HepG2 (cell line): ENCODE measurements around the gene CIAO2B. TPM values are rescaled to one million over a fixed set of nuclear protein-coding genes. Genes with fewer than 3 reads are reported as not detected.

ENCODE experiments used
- ATAC-seq: fragments of 200-7000 bp; cut with Tn5 transposase; 3 replicates; pipeline ENCODE4 v1.9.1; 2020; ENCODE audit warnings: mild to moderate bottlenecking, moderate library complexity
- BruUV-seq: library from RNA; stranded (reverse); fragments of 400-500 nt; replicated peaks from 2 replicates; lab custom pipeline; 2021; lab: Mats Ljungman, UMichigan
- CTCF ChIA-PET: fragments of 300-600 bp; formaldehyde crosslinking; extraction: SDS; loops from one replicate; lab custom pipeline; 2021; ENCODE audit warnings: low total read pairs, inconsistent platforms, low intra/inter-chr PET ratio; lab: Yijun Ruan, JAX
- POLR2A ChIA-PET: fragments of 350-600 bp; sonication (Branson Sonifier 250); formaldehyde crosslinking; loops from one replicate; lab custom pipeline; 2020; ENCODE audit warnings: antibody characterized with exemption, inconsistent platforms; lab: Yijun Ruan, JAX
- DNase-seq: peaks from one replicate; pipeline ENCODE4 v3.0.0-alpha.2; 2015; ENCODE audit warnings: low spot score
- FAIRE-seq: peaks from 3 replicates; lab custom pipeline; 2011; peaks lifted over from hg19 to GRCh38; lab: Jason Lieb, UNC
- H2AFZ ChIP-seq: one replicate; pipeline ENCODE4 v1.6.1; 2011; ENCODE audit warnings: low read length, inconsistent platforms
- H3K27ac ChIP-seq: fragments of 300-600 bp; 3 replicates; pipeline ENCODE4 v1.8.0; 2011; ENCODE audit warnings: mixed run types, mild to moderate bottlenecking, mixed read lengths, low read length, inconsistent platforms; ENCODE audit not compliant: insufficient read depth; ENCODE audit errors: extremely low read length
- H3K27me3 ChIP-seq, 2 experiments: fragments of 200-600 bp in 1 of 2; 2 replicates in 1 of 2; 3 replicates in 1 of 2; pipeline versions ENCODE4 v1.6.0 to v1.8.0; 2011; ENCODE audit warnings: low read length in 2 of 2, mild to moderate bottlenecking in 2 of 2, moderate library complexity in 2 of 2, inconsistent platforms in 1 of 2; ENCODE audit not compliant: insufficient read depth in 2 of 2, control insufficient read depth in 1 of 2
- H3K36me3 ChIP-seq, 2 experiments: fragments of 200-600 bp in 1 of 2; replicated peaks in 1 of 2; 2 replicates in 1 of 2; 3 replicates in 1 of 2; pipeline versions ENCODE4 v1.5.1 to v1.8.0; 2011; ENCODE audit warnings: low read length in 2 of 2, inconsistent platforms in 1 of 2; ENCODE audit not compliant: insufficient read depth in 2 of 2, control insufficient read depth in 1 of 2
- H3K4me1 ChIP-seq: 2 replicates; pipeline ENCODE4 v1.5.1; 2012; ENCODE audit warnings: low read length, inconsistent platforms; ENCODE audit not compliant: insufficient read depth
- H3K4me2 ChIP-seq: 2 replicates; pipeline ENCODE4 v1.6.0; 2011; ENCODE audit warnings: low read depth, low read length, inconsistent platforms
- H3K4me3 ChIP-seq, 3 experiments: fragments of 200-600 bp in 1 of 3; sonication (generic), shearing (Covaris generic) in 1 of 3; replicated peaks in 1 of 3; 2 replicates each; pipeline ENCODE4 v1.5.1; 2011 to 2016; ENCODE audit warnings: low read length in 3 of 3, inconsistent platforms in 2 of 3, low read depth in 2 of 3, mild to moderate bottlenecking in 2 of 3, control low read depth in 1 of 3, mixed read lengths in 1 of 3; ENCODE audit not compliant: insufficient read depth in 1 of 3
- H3K79me2 ChIP-seq: one replicate; pipeline ENCODE4 v1.6.1; 2011; ENCODE audit warnings: low read length, inconsistent platforms; ENCODE audit not compliant: insufficient read depth
- H3K9ac ChIP-seq: 2 replicates; pipeline ENCODE4 v1.6.0; 2011; ENCODE audit warnings: mild to moderate bottlenecking, low read depth, low read length, inconsistent platforms; ENCODE audit not compliant: insufficient read depth
- H3K9me3 ChIP-seq: 2 replicates; pipeline ENCODE4 v1.5.1; 2012; ENCODE audit warnings: mild to moderate bottlenecking, low read length
- H4K20me1 ChIP-seq: 2 replicates; pipeline ENCODE4 v1.6.0; 2011; ENCODE audit warnings: inconsistent platforms, mild to moderate bottlenecking, low read length, moderate library complexity; ENCODE audit not compliant: insufficient read depth
- AGO2 ChIP-seq: fragments of 200-400 bp; formaldehyde crosslinking; optimal IDR thresholded peaks from 2 replicates; pipeline ENCODE3; 2017; ENCODE audit warnings: mild to moderate bottlenecking, low read depth, low read length, moderate library complexity
- FOSL2 ChIP-seq: sonication (generic); formaldehyde crosslinking; IDR thresholded peaks from 2 replicates; pipeline ENCODE4 v1.4.0; 2020; ENCODE audit warnings: missing genetic modification reagents
- FOXM1 ChIP-seq: sonication (generic); formaldehyde crosslinking; IDR thresholded peaks from 2 replicates; pipeline ENCODE4 v1.5.0; 2020; ENCODE audit warnings: missing genetic modification reagents
- NFRKB ChIP-seq: fragments of 450-650 bp; IDR thresholded peaks from 2 replicates; pipeline ENCODE4 v1.6.1; 2017
- RARG ChIP-seq: sonication (generic); formaldehyde crosslinking; IDR thresholded peaks from 2 replicates; pipeline ENCODE4 v1.4.0; 2020; ENCODE audit warnings: low read depth, mild to moderate bottlenecking, missing genetic modification reagents
- SAFB2 ChIP-seq: sonication (generic); formaldehyde crosslinking; IDR thresholded peaks from 2 replicates; pipeline ENCODE4 v1.5.1; 2020; ENCODE audit warnings: missing genetic modification reagents, low read depth, mild to moderate bottlenecking, borderline replicate concordance
- SIN3B ChIP-seq: fragments of 150-350 bp; IDR thresholded peaks from 2 replicates; pipeline ENCODE4 v1.6.1; 2014; ENCODE audit warnings: low read length
- U2AF2 ChIP-seq: fragments of 200-400 bp; formaldehyde crosslinking; IDR thresholded peaks from 2 replicates; pipeline ENCODE4 v1.6.1; 2017; ENCODE audit warnings: low read depth, mild to moderate bottlenecking, low read length
- ZBTB38 ChIP-seq: sonication (generic); formaldehyde crosslinking; IDR thresholded peaks from 2 replicates; pipeline ENCODE4 v1.5.1; 2020; ENCODE audit warnings: mild to moderate bottlenecking, missing genetic modification reagents
- ZFYVE20 ChIP-seq: sonication (generic); formaldehyde crosslinking; IDR thresholded peaks from 2 replicates; pipeline ENCODE4 v1.8.0; 2023; ENCODE audit warnings: low read depth, mild to moderate bottlenecking, moderate library complexity, missing genetic modification reagents, borderline replicate concordance
- ZIK1 ChIP-seq: sonication (generic); formaldehyde crosslinking; IDR thresholded peaks from 2 replicates; pipeline ENCODE4 v1.5.0; 2020; ENCODE audit warnings: mild to moderate bottlenecking, low read depth, missing genetic modification reagents, borderline replicate concordance
- ZMYM3 ChIP-seq: sonication (generic); formaldehyde crosslinking; IDR thresholded peaks from 2 replicates; pipeline ENCODE4 v1.5.1; 2020; ENCODE audit warnings: mild to moderate bottlenecking, missing genetic modification reagents
- ZNF143 ChIP-seq: sonication (generic); formaldehyde crosslinking; IDR thresholded peaks from 2 replicates; pipeline ENCODE4 v1.4.0; 2020; ENCODE audit warnings: missing genetic modification reagents
- ZNF24 ChIP-seq: fragments of 450-650 bp; IDR thresholded peaks from 2 replicates; pipeline ENCODE4 v1.6.1; 2017; ENCODE audit warnings: antibody characterized with exemption, mild to moderate bottlenecking
- ZNF264 ChIP-seq: sonication (generic); formaldehyde crosslinking; IDR thresholded peaks from 2 replicates; pipeline ENCODE4 v1.4.0; 2020; ENCODE audit warnings: missing genetic modification reagents
- ZNF30 ChIP-seq: sonication (generic); formaldehyde crosslinking; IDR thresholded peaks from 2 replicates; pipeline ENCODE4 v1.5.0; 2020; ENCODE audit warnings: mild to moderate bottlenecking, missing genetic modification reagents
- ZNF589 ChIP-seq: sonication (generic); formaldehyde crosslinking; conservative IDR thresholded peaks from 2 replicates; pipeline ENCODE4 v1.8.0; 2022; ENCODE audit warnings: mild to moderate bottlenecking, moderate library complexity, missing genetic modification reagents
- ZNF790 ChIP-seq: sonication (generic); formaldehyde crosslinking; IDR thresholded peaks from 2 replicates; pipeline ENCODE4 v1.8.0; 2022; ENCODE audit warnings: missing genetic modification reagents, mild to moderate bottlenecking, borderline replicate concordance
- WGBS: methylation state at CpG from one replicate; pipeline ENCODE4 v1.1.6; 2017; ENCODE audit warnings: low lambda C conversion rate; 5-methylcytosine and 5-hydroxymethylcytosine counted together
- in situ Hi-C: cut with HindIII; loops from 2 replicates; pipeline ENCODE4 v1.10.0; 2017; ENCODE audit warnings: low pct_unique_long_range_greater_than_20kb; ENCODE audit not compliant: extremely low pct_ligation_motif_present
- intact Hi-C: fragments of 100-400 bp; cut with micrococcal nuclease; formaldehyde crosslinking; loops from one replicate; pipeline ENCODE4 v1.10.0; 2022; ENCODE audit not compliant: unreplicated experiment
- polyA plus RNA-seq, 8 experiments: library from polyadenylated mRNA; depleted of rRNA in 3 of 8; stranded (reverse) in 7 of 8; unstranded in 1 of 8; fragments of >200 nt; fragmentation: Illumina TruSeq in 4 of 8; extraction: Trizol in 4 of 8; gene quantifications; 2 replicates each; pipeline versions ENCODE4 v1.2.1 to v1.2.3, GENCODE V29; 2011 to 2016; ENCODE audit warnings: low read depth in 4 of 8, missing spikeins in 1 of 8, mixed read lengths in 1 of 8; ENCODE audit not compliant: insufficient read depth in 1 of 8
- total RNA-seq, 5 experiments: library from RNA; depleted of rRNA; stranded (reverse); fragments of >200 nt; fragmentation: Illumina TruSeq; extraction: Trizol; gene quantifications; 2 replicates each; pipeline ENCODE4 v1.2.3, GENCODE V29; 2016; ENCODE audit warnings: low read depth in 1 of 5
- TF ChIP-seq, protein P1 (sequence below): sonication (generic); formaldehyde crosslinking; conservative IDR thresholded peaks from 2 replicates; pipeline ENCODE4 v1.4.0; 2020; ENCODE audit warnings: mild to moderate bottlenecking, missing genetic modification reagents, moderate library complexity
- TF ChIP-seq, protein P2 (sequence below): sonication (generic); formaldehyde crosslinking; IDR thresholded peaks from 2 replicates; pipeline ENCODE4 v1.9.0; 2021; ENCODE audit warnings: missing genetic modification reagents, mild to moderate bottlenecking, borderline replicate concordance

Gene CIAO2B
- total and polyA plus RNA-seq, 2 of the 13 experiments (the other 11 are each of a cell fraction or from before 2014, with no cell fraction given): 157 to 293 TPM

DNA sequence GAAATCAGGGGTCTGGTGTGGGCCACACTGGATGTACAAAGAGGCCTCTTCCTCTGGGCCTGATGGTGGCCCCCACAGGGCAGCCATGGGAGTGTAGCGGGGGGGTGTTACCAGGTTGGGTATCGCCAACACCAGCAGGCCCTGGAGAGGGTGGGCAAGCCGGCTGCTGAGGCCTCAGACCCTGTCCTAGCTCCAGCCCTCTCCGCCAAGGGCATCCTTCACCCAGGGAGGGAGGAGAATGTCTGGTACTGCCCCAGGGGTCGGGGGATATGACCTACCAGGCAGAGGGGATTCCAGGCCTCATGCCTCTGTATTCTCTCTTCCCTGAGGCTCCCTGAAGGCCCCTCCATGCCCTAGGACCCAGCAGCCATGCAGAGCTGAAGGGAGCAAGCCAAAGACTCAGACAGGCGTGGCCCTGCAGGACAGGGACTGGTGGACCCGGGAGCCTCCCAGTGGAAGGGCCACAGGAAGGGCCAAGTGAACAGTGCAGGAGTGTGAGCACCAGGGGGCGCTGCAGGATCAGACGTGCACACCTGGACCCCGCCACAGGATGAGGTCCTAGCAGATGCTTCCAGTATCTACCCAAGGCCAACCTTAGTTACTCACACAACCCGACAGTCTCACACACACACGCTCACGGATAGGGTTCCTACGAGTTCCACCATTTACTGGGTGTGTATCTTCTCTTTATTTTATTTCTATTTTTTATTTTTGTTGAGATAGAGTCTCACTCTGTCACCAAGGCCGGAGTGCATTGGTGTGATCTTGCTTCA is 43.3 kb upstream of the CIAO2B start:
- peak overlapping the region; percentile 70; the same call in 1 of the 2 replicates for H3K4me2 ChIP-seq
- no peaks in the 10 kb centered on the region for H3K36me3 ChIP-seq
- peak overlapping the region in 1 of 3 experiments; percentile 36; a peak in 1 of 6 replicates for H3K4me3 ChIP-seq
- FAIRE-seq (peak; percentile 93), ATAC-seq (peak; percentile 93), DNase-seq (peak; percentile 82)
- H3K79me2 ChIP-seq: no peaks in the 10 kb centered on the region
- H2AFZ ChIP-seq: no peak overlapping the region
- ChIA-PET POLR2A (no interaction called here), CTCF (interaction anchor here (0.8 to 3.5 kb wide), 14 partner anchors 16 to 287 kb away, joined by 3 to 28 read pairs (median 4); partner anchors contain the start of genes CES3, FBXL8, MATCAP1 and TRADD)
- H3K9ac ChIP-seq: no peak overlapping the region
- H4K20me1 ChIP-seq: no peaks in the 10 kb centered on the region
- H3K9me3 ChIP-seq: no peaks in the 10 kb centered on the region
- BruUV-seq: no TSS peak
- H3K4me1 ChIP-seq: peaks cover 66% of the 10 kb centered on the region
- H3K27ac ChIP-seq: no peak overlapping the region
- peaks cover 2 to 9% of the 10 kb centered on the region in 2 experiments; a peak in 3 of 5 replicates for H3K27me3 ChIP-seq
- intact Hi-C loops (loop anchor here (1.0 to 2.0 kb wide), 7 partner anchors 23 to 208 kb away; partner anchors contain the start of gene NOL3), in situ Hi-C loops (loop anchor here (5.0 kb wide), 3 partner anchors 35 to 210 kb away; partner anchors contain the start of genes FBXL8 and TRADD)
- 15% methylated on average over 11 of the region's 15 CpGs for WGBS
- TF ChIP-seq ZNF143 (CRISPR knock-in tag): no peak; the same call in 1 of the 2 replicates
- TF ChIP-seq U2AF2: no peak
- peak; percentile 68; the same call in 1 of the 2 replicates for TF ChIP-seq SIN3B
- TF ChIP-seq ZNF790: no peak
- peak; percentile 47; the same call in 1 of the 2 replicates for TF ChIP-seq SAFB2 (CRISPR knock-in tag)
- TF ChIP-seq ZNF30 (CRISPR knock-in tag): no peak
- no peak for TF ChIP-seq RARG
- TF ChIP-seq FOXM1: no peak
- no peak for TF ChIP-seq AGO2
- peak; percentile 77; the same call in 1 of the 2 replicates for TF ChIP-seq ZBTB38 (CRISPR knock-in tag)
- TF ChIP-seq ZNF264 (CRISPR knock-in tag): no peak
- TF ChIP-seq ZFYVE20 (CRISPR knock-in tag): no peak
- TF ChIP-seq ZIK1 (CRISPR knock-in tag): no peak
- TF ChIP-seq FOSL2 (CRISPR knock-in tag): peak; percentile 64
- TF ChIP-seq NFRKB: no peak
- TF ChIP-seq ZNF24: no peak
- TF ChIP-seq, protein P1, sequence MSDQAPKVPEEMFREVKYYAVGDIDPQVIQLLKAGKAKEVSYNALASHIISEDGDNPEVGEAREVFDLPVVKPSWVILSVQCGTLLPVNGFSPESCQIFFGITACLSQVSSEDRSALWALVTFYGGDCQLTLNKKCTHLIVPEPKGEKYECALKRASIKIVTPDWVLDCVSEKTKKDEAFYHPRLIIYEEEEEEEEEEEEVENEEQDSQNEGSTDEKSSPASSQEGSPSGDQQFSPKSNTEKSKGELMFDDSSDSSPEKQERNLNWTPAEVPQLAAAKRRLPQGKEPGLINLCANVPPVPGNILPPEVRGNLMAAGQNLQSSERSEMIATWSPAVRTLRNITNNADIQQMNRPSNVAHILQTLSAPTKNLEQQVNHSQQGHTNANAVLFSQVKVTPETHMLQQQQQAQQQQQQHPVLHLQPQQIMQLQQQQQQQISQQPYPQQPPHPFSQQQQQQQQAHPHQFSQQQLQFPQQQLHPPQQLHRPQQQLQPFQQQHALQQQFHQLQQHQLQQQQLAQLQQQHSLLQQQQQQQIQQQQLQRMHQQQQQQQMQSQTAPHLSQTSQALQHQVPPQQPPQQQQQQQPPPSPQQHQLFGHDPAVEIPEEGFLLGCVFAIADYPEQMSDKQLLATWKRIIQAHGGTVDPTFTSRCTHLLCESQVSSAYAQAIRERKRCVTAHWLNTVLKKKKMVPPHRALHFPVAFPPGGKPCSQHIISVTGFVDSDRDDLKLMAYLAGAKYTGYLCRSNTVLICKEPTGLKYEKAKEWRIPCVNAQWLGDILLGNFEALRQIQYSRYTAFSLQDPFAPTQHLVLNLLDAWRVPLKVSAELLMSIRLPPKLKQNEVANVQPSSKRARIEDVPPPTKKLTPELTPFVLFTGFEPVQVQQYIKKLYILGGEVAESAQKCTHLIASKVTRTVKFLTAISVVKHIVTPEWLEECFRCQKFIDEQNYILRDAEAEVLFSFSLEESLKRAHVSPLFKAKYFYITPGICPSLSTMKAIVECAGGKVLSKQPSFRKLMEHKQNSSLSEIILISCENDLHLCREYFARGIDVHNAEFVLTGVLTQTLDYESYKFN (CRISPR knock-in tag): peak; percentile 39; the same call in 1 of the 2 replicates
- no peak for TF ChIP-seq ZNF589 (CRISPR knock-in tag)
- TF ChIP-seq, protein P2, sequence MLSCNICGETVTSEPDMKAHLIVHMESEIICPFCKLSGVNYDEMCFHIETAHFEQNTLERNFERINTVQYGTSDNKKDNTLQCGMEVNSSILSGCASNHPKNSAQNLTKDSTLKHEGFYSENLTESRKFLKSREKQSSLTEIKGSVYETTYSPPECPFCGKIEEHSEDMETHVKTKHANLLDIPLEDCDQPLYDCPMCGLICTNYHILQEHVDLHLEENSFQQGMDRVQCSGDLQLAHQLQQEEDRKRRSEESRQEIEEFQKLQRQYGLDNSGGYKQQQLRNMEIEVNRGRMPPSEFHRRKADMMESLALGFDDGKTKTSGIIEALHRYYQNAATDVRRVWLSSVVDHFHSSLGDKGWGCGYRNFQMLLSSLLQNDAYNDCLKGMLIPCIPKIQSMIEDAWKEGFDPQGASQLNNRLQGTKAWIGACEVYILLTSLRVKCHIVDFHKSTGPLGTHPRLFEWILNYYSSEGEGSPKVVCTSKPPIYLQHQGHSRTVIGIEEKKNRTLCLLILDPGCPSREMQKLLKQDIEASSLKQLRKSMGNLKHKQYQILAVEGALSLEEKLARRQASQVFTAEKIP: no peak
- no peak; the same call in 1 of the 2 replicates for TF ChIP-seq ZMYM3 (CRISPR knock-in tag)
